Measurements from ENCODE around the gene ABCA1. TPM values are rescaled to one million over a fixed set of nuclear protein-coding genes. Genes with fewer than 3 reads are reported as not detected.
A peak's percentile ranks its signal among the peaks of the same experiment; 100 is the strongest.
"Not testable (repeated sequence)": the region's sequence is repeated elsewhere in the genome, so short reads cannot be mapped to it uniquely, and the experiment has no call there.

ABCA1 gene
- total RNA-seq, 1 donor from 2014 or later, result 2.2 TPM

DNA sequence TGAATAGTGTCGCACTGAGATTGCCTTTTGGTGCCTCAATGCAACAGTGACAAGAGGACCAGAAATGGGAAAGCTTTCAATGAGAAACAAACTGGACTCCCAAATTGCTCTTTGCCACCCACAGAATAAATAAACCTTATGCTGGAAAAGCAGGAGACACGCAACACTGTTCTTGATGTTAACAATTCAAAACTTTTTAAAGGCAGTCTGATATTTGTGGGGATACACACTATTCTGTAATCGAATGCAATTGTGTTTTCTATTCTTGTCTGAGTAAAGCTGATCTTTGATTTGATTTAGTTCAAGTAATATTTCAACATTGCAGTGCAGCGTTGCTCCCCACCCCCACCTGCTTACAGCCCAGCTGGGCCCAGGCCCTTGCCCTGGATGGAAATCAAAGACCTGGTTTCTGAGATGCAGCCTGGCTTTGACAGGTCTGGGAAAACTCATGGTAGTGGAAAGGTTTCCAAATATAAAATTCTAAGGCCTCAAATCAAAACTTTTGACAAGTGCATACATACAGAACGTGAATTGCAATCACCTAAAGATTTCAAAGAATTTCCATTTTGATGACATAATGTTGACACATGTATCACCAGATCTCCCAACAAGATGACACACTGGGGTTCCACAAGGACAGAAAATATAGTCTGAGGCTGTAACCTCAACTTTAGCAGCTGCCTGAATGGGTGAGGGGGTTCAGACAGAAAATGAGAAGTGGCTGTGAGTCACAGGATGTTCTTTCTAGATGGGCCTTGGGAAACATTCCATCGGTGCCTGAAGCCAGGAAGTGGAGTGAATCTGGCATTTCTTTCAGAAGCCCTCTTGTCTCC is 55.1 kb downstream of the ABCA1 start:
- peak; percentile 28 to 97 for DNase-seq (ENCODE audit: low read depth in 2 of 2)

DNA sequence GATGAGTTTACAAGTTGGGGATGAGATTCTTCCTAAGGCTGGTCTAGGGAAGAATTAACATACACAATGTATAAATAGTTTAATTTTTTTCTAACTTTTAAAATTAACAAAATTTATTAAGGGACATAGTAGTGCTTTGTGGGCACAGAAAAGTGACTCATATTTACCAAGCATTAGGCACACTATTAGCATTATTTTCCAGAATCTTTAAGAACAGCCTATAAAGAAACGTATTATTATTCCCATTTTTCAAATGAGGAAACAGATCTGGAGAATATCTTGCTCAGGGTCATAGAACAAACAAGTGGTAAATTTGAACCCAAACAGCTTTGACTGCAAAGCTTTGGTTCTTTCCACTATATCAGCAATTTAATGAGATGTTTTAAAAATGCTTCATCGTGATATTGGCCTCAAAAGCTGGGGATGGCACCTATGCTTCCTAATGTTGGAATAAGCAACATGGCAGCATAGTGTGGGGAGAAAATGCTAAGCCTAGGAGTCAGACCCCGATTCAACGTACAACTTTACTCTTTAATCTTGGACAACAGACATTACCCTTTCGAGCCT is 55.9 kb downstream of the ABCA1 start:
- DNase-seq (ENCODE audit: low read depth in 2 of 2), result no peak

DNA sequence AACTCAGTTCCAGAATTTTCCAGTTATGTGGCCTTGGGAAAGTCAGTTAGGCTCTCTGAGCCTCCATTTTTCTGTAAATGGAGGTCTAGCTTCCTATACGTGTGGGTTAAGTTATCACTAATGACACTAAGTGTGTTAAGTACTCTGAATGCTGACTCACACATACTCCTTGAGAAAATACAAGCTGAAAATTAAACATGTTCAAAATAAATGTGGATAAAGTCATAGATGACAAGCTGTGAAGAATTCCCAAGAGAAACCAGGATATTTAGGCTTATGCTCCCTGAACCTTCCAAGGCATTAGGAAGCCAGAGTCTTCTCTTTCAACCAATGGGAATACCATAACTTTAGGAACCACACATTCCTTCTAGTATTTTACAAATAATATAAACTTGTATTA is 58.1 kb downstream of the ABCA1 start:
- DNase-seq (ENCODE audit: low read depth in 2 of 2), result no peak

DNA sequence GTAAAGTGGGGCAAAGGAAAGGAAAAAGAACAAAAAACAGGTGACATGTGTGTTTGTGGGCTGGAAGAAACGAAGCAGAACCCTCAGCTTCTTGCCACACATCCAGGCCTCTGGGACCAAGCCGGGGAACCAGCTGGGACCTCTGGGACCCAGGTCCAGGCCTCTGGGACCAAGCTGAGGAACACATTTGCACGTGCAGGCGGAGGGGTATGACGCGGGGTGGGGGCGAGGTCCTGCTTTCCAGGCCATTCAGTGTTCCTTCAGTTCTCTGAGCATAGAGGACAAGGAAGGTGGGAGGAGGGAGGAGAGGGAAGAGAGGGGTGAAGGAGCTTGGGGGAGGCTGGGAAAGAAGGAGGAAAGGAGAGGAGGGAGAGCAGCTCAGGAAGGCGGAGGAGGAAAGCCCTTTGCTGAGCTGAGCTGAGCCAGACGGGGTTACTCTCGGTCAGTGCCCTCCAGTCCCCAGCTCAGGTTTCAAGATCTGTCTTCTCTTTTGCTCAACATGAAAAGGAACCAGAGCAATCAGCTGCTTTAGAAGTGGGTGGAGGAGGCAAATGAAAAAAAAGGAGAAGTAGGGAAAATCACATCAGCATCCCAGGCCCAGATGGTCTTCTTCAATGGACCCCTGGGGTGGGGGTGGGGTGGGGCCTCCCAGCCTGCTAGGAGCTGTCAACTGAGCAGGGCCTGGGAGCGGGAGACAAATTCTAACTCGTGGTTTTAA is 59.1 kb downstream of the ABCA1 start:
- peak in 1 of 2 donors; percentile 78 for DNase-seq (ENCODE audit: low read depth in 2 of 2)

DNA sequence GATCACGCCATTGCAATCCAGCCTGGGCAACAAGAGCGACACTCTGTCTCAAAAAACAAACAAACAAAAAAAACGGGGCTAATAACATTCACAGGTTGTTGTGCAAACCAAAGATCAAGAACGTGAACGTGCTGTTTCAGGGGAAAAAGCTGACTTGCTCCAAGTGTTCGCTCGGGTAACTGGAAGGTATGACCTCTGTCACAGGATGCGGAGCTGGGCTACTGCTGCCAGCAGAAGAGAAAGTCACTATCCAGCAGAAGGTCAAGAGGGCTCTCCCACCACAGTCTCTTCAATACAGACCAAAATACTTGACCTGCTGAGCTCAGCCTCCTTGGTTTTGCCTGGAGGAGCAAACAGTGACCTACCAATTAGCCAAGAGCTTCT is 59.7 kb downstream of the ABCA1 start:
- no peak for DNase-seq (ENCODE audit: low read depth in 2 of 2)

DNA sequence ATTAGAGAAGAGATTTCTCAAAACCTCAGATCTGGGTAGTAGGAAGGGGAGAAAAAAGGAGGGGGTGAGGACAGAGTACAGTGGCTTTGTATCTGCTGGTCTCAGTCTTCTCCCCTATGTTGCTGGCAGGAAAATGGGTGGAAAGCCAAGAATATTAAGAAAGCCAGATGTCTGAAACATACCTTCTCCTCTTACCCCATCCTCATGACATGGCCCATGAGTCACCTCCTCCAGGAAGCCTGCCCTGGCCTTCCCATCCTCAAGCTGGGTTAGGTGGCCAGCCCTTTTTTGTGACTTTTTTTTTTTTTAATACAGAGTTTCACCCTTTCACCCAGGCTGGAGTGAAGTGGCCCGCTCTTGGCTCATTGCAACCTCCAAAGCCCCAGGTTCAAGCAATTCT is 61.8 kb downstream of the ABCA1 start:
- peak in 1 of 2 donors; percentile 67 for DNase-seq (ENCODE audit: low read depth in 2 of 2)

DNA sequence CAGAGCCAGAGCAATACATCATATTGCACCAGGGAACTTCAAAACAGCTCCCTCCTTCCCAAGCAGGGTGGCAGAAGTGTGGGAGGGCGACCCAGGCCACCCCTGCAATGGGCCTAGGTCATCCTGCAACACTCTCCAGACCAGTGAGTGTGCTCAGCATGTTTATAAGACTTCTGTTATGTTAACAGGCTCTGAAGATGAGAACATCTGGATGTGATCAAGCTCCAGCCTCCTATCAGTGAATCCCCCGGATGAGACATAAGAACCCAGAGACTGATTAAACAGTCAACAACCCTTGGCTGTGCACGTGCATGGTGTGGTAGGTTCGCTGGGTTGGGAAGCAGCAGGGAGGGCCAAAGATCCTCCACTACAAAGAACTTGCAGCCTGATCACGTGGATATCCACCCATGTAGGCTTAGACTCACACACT is 63.3 kb downstream of the ABCA1 start:
- peak in 1 of 2 donors; percentile 41 for DNase-seq (ENCODE audit: low read depth in 2 of 2)

DNA sequence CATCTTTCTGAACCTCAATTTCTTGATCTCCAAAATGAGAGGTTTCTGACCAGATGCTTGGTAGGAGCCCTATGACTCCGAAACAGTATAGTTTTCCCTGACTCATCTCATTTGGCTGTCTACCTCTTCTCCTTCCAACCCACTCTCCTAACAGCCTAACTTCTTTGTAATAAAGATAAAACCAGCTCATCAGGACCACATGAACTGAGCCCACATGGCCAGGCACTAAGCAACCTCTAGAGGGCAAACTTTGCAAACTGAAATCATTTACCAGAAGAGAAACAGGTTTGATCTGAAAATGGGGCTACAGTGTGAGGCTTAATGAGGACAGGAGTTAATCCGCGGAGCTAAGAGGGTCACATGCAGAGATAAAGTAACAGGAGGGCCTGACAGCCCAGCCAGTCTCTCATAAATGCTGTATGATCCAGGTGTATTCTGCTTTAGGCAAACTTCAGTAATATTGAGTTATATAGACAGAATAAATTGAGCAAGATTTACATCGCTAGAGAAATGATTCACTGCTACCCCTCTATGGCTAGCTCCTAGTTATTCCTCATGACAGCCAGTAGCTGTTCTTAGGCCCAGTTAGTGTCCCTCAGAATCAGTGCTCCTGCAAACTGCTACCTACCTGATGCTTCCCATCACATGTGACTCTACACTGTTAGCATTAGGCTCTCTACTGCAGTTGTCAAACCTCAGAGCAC is 64.6 kb downstream of the ABCA1 start:
- DNase-seq (ENCODE audit: low read depth in 2 of 2), result peak; percentile 84

DNA sequence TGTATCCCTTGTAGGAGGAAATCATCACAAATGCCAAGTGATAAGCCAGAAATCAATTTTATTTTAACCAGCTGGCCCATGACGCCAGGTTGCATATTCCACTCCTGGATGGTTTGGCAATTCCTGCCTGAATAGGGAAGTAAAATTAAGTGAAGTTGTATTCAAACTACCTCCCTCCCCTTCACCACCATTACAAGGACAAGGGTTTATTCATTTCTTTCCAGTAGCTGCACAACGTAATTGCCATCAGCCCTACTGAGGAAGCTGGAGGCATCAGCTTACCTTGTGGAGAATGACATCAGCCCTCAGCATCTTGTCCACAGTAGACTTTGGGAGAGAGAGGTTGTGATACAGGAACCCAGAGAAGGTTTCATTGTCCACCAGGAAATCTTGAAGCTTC is 66.6 kb downstream of the ABCA1 start:
- DNase-seq (ENCODE audit: low read depth in 2 of 2), result no peak

DNA sequence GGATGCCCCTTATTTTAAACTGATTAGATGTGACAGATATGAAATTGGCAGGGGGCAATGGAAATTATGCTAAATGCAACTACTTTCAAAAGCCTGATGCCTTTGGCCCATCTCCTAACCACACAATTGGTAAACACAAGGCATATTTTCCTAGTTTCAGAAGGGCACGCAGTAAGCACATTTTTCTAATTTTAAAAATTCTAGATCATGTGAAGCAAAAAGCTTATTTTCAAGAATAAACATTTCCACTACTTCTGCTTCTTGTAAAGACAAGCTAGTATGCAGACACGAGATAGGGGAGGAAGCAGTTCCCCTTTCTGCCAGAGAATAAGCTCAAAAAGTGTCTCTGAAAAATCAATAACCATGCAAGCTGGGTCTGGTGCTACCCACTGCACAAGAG is 67.7 kb downstream of the ABCA1 start:
- DNase-seq (ENCODE audit: low read depth in 2 of 2), result no peak

DNA sequence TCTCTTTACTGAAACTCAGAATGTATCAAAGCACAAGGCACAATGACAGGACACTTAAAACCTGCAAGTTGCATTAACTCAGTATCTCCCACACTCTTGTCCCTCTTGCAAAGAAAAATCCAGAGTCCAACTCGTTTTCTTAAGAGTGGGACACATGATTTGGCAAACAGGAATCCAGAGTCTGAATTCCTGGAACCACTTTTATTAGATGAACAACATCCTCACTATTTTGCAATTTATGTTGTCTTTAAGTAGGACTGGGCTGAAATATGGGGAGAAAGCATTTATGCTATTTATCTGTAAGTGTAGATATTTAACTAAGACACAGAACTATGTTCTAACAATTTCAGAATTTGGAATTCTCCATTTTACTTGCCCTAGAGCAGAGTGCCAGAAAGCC is 69.1 kb downstream of the ABCA1 start:
- DNase-seq (ENCODE audit: low read depth in 2 of 2), result no peak

DNA sequence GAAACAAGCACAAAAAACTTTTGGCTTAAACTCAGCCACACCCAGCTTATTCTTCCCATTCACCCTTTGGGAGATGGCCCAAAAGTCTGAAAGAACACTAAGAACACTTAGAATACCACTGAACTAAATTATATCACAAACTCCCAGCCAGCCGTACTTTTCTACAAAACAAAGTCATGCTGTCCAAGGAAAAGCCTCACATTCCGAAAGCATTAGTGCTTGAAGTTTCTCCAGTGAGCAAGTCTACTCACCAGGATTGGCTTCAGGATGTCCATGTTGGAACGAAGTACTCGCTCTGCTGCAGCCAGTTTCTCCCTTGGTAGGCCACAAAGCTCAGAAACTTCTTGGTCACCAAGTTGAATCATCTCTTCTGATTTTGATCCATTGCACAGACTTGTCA is 69.7 kb downstream of the ABCA1 start:
- no peak for DNase-seq (ENCODE audit: low read depth in 2 of 2)

DNA sequence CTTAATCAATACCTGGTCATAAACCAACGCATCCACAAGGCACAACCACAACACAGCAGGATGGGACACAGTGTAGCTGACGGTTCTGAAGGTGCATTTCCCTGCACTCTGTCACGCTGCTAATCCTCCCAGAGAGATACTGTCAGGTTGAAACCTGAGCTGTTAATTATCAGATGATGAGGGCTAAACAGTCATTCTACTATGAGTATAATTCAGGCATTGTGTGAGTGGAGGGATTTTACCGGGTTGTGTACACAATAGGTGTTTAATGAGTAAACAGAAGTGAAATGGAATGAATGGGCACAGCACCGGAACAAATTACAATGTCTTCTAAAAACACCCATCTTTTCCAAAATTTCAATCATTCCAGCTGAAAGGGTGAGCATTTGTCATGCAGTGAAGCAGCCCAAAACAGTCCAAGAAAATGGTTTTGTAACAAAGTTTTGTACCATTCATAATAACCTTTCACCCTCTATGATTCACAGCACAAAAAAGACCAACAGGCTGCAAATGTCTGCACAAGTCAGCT is 71.5 kb downstream of the ABCA1 start:
- DNase-seq (ENCODE audit: low read depth in 2 of 2), result no peak

DNA sequence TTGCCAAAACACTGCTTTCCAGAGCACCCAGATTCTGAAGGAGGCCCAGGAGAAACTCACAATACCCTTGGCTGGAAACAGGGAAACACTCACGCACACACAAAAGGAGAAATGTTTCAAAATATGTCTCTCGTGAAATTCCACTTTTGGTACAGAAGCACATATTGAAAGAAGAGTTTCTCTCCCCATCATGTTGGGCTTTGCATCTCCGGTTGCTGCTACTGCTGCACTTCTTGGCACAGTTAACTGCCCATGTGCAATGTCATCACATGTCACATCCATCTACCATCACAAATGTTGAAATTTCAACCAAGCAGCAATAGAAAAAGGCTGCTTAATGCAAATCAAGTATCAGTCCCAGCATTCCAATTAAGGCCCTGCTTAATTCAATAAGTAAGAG is 72.1 kb downstream of the ABCA1 start:
- DNase-seq (ENCODE audit: low read depth in 2 of 2), result no peak

DNA sequence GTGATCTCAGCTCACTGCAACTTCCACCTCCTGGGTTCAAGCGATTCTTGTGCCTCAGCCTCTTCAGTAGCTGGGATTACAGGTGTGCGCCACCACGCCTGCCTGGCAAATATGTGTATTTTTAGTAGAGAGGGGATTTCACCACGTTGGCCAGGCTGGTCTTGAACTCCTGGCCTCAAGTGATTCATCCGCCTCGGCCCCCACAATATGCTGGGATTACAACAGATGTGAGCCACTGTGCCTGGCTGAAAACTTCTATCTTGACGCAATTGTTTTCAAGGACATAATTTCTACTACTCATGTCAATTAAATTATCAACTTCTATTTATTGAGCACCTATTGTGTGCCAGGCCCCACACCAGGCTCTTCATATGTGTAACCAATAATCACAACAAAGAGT is 72.7 kb downstream of the ABCA1 start:
- DNase-seq (ENCODE audit: low read depth in 2 of 2), result not testable (repeated sequence)

DNA sequence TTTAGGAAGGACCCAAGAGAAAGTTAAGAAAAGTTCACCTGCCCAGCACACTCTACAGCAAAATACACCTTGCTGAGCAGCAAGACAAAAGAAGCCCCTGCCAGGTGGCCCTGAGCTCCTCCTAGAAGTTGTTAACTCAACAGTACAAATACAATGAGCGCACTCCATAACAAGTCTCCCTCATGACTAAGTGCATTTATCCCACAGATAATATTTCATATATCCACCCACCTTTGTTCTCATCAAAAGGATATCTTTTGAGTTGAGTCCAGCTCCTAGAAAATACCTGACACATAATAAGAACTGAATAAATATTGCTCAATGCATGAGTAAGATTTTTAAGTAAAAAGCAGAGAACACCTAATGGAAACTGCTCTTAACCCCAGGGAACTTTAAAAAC is 73.3 kb downstream of the ABCA1 start:
- no peak for DNase-seq (ENCODE audit: low read depth in 2 of 2)

DNA sequence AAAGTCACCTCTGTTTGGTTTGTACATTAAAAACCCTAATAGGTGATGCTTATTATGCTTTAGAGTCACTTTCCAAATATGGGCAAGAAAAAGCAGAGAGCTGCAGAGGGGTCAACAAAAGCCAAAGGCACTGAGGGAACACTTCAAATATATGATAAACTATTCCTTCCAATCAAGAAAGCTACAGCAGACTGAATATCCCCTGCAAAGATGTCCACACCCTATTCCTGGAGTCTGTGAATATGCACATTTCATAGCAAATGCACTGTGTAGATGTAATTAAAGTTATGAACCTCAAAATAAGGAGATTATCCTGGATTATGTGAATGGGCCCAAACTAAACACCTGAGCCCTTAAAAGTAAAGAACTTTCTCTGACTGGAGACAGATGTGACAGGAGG is 74.3 kb downstream of the ABCA1 start:
- DNase-seq (ENCODE audit: low read depth in 2 of 2), result no peak

DNA sequence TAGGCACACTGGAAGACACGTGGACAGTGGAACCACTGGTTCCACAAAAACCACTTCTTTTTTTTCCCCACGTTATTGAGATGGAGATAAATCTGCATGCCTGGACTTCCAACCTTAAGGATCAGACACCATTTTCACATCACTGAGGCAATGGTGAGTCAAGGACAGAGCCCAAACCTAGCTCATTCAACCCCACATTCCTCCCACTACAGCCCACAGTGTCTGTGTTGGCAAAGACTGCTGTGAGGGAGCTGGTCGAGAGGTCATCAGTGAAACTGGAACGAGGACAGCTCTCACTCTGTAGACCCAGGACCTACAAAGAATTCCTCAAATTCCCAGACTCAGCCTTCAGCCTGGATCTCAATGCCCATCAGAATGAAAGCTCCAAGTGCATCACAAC is 74.8 kb downstream of the ABCA1 start:
- no peak for DNase-seq (ENCODE audit: low read depth in 2 of 2)

DNA sequence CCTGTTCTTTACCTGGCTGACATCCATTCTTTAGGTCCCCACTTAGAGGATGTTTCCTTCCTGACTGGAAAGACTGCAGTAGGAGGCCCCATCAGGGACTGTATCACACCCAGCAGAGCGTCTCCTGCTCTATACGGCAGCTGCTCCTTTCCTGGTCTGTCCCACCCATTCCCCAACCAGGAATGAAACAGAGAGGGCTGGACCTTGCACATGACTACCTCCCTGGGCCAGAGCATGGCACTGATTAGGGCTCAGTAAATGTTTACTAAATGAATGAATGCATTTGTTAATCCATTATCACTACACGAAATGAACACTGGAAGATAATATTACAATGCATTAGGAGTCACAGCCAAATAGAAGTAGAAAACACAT is 76.4 kb downstream of the ABCA1 start:
- no peak for DNase-seq (ENCODE audit: low read depth in 2 of 2)

DNA sequence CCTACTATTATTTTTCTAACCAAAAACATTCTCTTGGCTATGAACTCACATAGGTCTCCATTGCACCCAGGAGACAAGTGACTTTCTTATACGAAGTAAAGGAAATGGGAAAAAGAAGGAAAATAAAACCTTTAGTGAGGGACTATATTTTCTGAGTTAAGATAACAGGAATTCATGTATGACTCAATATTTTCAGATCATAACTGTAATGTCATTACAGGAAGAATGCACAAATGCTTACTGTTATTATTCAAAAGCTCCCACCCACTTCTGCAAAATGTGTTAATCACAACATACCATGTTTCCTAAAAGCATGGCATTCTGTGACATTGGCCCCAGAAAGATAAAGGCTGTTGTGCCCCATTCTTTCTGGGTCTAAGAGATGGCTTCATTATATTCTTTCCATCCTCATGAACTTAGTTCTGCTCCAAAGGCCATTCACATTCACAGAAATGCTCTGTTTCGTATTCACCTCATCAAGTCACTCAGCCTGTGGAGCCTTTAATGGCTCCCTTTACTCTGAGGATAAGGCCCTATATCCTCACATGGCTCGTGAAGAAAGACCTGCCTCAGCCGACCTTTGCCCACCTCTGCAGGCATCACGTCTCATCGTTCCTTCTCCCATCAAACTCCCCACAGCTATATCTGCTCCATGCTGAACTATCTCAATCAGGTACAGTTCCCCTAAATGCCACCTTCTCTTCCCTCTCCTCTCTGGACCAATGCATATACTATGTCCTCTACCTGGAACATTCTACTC is 77.0 kb downstream of the ABCA1 start:
- peak; percentile 43 to 48 for DNase-seq (ENCODE audit: low read depth in 2 of 2)

DNA sequence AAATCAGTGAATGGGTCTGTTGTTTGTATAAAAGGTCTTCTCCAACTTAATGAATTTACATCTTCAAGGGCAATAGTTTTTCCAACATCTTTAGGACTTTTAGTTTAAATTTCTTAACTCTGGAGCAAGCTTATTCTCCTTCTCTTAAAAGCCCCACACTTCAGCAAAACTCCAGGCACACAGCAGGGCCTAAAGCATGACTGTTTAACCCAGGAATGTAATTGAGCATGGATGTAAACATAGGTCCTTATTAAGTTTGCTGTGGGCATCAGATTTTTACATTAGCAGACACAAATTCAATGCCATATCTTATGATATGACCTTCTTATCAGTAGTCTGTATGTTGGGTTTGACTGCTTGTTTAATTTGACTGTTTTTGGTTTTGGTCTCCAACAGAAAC is 78.9 kb downstream of the ABCA1 start:
- DNase-seq (ENCODE audit: low read depth in 2 of 2), result no peak
